ENCODE measurements around the gene CNIH3.

CNIH3 gene

GRCh38 chr1:224662870-224663269 is 46.8 kb downstream of the CNIH3 start:
- no peak overlapping the region for H3K4me2 ChIP-seq (ENCODE audit: low read length)
- H4K20me1 ChIP-seq (ENCODE audit: control insufficient read depth, insufficient read depth, low read depth, low read length): no peaks in the 10 kb centered on the region
- no peak overlapping the region for H3K27ac ChIP-seq (ENCODE audit: low read depth, low read length)
- no peak for TF ChIP-seq EZH2phosphoT487 (IDR thresholded peaks at IDR 0.05; ENCODE audit: borderline replicate concordance, low read length)
- TF ChIP-seq, protein P1, sequence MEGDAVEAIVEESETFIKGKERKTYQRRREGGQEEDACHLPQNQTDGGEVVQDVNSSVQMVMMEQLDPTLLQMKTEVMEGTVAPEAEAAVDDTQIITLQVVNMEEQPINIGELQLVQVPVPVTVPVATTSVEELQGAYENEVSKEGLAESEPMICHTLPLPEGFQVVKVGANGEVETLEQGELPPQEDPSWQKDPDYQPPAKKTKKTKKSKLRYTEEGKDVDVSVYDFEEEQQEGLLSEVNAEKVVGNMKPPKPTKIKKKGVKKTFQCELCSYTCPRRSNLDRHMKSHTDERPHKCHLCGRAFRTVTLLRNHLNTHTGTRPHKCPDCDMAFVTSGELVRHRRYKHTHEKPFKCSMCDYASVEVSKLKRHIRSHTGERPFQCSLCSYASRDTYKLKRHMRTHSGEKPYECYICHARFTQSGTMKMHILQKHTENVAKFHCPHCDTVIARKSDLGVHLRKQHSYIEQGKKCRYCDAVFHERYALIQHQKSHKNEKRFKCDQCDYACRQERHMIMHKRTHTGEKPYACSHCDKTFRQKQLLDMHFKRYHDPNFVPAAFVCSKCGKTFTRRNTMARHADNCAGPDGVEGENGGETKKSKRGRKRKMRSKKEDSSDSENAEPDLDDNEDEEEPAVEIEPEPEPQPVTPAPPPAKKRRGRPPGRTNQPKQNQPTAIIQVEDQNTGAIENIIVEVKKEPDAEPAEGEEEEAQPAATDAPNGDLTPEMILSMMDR (IDR thresholded peaks at IDR 0.05; ENCODE audit: low read depth, low read length, poor library complexity, severe bottlenecking): no peak
- H3F3A ChIP-seq (ENCODE audit: control insufficient read depth, insufficient read depth): no peaks in the 10 kb centered on the region
- H3K27me3 ChIP-seq (ENCODE audit: control insufficient read depth, low read length): peaks cover 9% of the 10 kb centered on the region
- H3K9me2 ChIP-seq (replicated peaks; ENCODE audit: control insufficient read depth, low read length): no peaks in the 10 kb centered on the region
- H3K79me2 ChIP-seq (ENCODE audit: control insufficient read depth, low read length): no peaks in the 10 kb centered on the region
- H3K4me1 ChIP-seq (ENCODE audit: control insufficient read depth, low read length): no peaks in the 10 kb centered on the region
- H3K36me3 ChIP-seq (ENCODE audit: control insufficient read depth, low read length): no peaks in the 10 kb centered on the region
- H3K9me3 ChIP-seq (ENCODE audit: control insufficient read depth, insufficient read depth, low read length): no peaks in the 10 kb centered on the region
- H3K4me3 ChIP-seq (ENCODE audit: low read length): no peak overlapping the region

- H3K9me3 ChIP-seq (ENCODE audit: control insufficient read depth, insufficient read depth, low read length): no peaks in the 10 kb centered on the region
- H3K79me2 ChIP-seq (ENCODE audit: control insufficient read depth, low read length): no peaks in the 10 kb centered on the region
- H3K9me2 ChIP-seq (replicated peaks; ENCODE audit: control insufficient read depth, low read length): no peaks in the 10 kb centered on the region
- no peaks in the 10 kb centered on the region for H4K20me1 ChIP-seq (ENCODE audit: control insufficient read depth, insufficient read depth, low read depth, low read length)
- H3K4me3 ChIP-seq (ENCODE audit: low read length): no peak overlapping the region
- H3F3A ChIP-seq (ENCODE audit: control insufficient read depth, insufficient read depth): no peaks in the 10 kb centered on the region
- H3K27ac ChIP-seq (ENCODE audit: low read depth, low read length): no peak overlapping the region
- peaks cover 1% of the 10 kb centered on the region; the same call in 1 of the 2 replicates for H3K27me3 ChIP-seq (ENCODE audit: control insufficient read depth, low read length)
- no peak overlapping the region for H3K4me2 ChIP-seq (ENCODE audit: low read length)
- no peaks in the 10 kb centered on the region for H3K4me1 ChIP-seq (ENCODE audit: control insufficient read depth, low read length)
- H3K36me3 ChIP-seq (ENCODE audit: control insufficient read depth, low read length): no peaks in the 10 kb centered on the region
- no peak for TF ChIP-seq EZH2phosphoT487 (IDR thresholded peaks at IDR 0.05; ENCODE audit: borderline replicate concordance, low read length)
- TF ChIP-seq, protein P1 (IDR thresholded peaks at IDR 0.05; ENCODE audit: low read depth, low read length, poor library complexity, severe bottlenecking): no peak
These were observed 48.9 kb downstream of the CNIH3 start for GRCh38 chr1:224665016-224665415.

- Histone ChIP-seq H3K9me2 (replicated peaks; ENCODE audit: control insufficient read depth, low read length) (no peaks in the 10 kb centered on the region), H4K20me1 (ENCODE audit: control insufficient read depth, insufficient read depth, low read depth, low read length) (no peaks in the 10 kb centered on the region), H3K36me3 (ENCODE audit: control insufficient read depth, low read length) (no peaks in the 10 kb centered on the region), H3K9me3 (ENCODE audit: control insufficient read depth, insufficient read depth, low read length) (no peaks in the 10 kb centered on the region), H3K4me3 (ENCODE audit: low read length) (no peak overlapping the region), H3K4me2 (ENCODE audit: low read length) (no peak overlapping the region), H3K79me2 (ENCODE audit: control insufficient read depth, low read length) (no peaks in the 10 kb centered on the region), H3K4me1 (ENCODE audit: control insufficient read depth, low read length) (no peaks in the 10 kb centered on the region), H3K27ac (ENCODE audit: low read depth, low read length) (no peak overlapping the region), H3F3A (ENCODE audit: control insufficient read depth, insufficient read depth) (no peaks in the 10 kb centered on the region), H3K27me3 (ENCODE audit: control insufficient read depth, low read length) (no peaks in the 10 kb centered on the region)
- TF ChIP-seq EZH2phosphoT487 (IDR thresholded peaks at IDR 0.05; ENCODE audit: borderline replicate concordance, low read length): no peak
- TF ChIP-seq, protein P1 (IDR thresholded peaks at IDR 0.05; ENCODE audit: low read depth, low read length, poor library complexity, severe bottlenecking): no peak
These were observed 50.0 kb downstream of the CNIH3 start for GRCh38 chr1:224666078-224666477.

GRCh38 chr1:224666913-224667312 is 50.8 kb downstream of the CNIH3 start:
- no peak overlapping the region for H3K27ac ChIP-seq (ENCODE audit: low read depth, low read length)
- H3K9me3 ChIP-seq (ENCODE audit: control insufficient read depth, insufficient read depth, low read length): no peaks in the 10 kb centered on the region

More at GRCh38 chr1:224666913-224667312, 50.8 kb downstream of the CNIH3 start:
- H4K20me1 ChIP-seq (ENCODE audit: control insufficient read depth, insufficient read depth, low read depth, low read length): no peaks in the 10 kb centered on the region
- H3K4me1 ChIP-seq (ENCODE audit: control insufficient read depth, low read length): no peaks in the 10 kb centered on the region
- no peak overlapping the region for H3K4me2 ChIP-seq (ENCODE audit: low read length)
- no peak overlapping the region for H3K4me3 ChIP-seq (ENCODE audit: low read length)
- H3K9me2 ChIP-seq (replicated peaks; ENCODE audit: control insufficient read depth, low read length): no peaks in the 10 kb centered on the region
- H3K79me2 ChIP-seq (ENCODE audit: control insufficient read depth, low read length): no peaks in the 10 kb centered on the region
- no peaks in the 10 kb centered on the region for H3K36me3 ChIP-seq (ENCODE audit: control insufficient read depth, low read length)
- TF ChIP-seq, protein P1 (IDR thresholded peaks at IDR 0.05; ENCODE audit: low read depth, low read length, poor library complexity, severe bottlenecking): no peak
- TF ChIP-seq EZH2phosphoT487 (IDR thresholded peaks at IDR 0.05; ENCODE audit: borderline replicate concordance, low read length): no peak
- no peaks in the 10 kb centered on the region for H3K27me3 ChIP-seq (ENCODE audit: control insufficient read depth, low read length)
- H3F3A ChIP-seq (ENCODE audit: control insufficient read depth, insufficient read depth): no peaks in the 10 kb centered on the region
